ENCODE results near the gene SLC10A4.

GRCh38 chr4:48475770-48476169 is 7.4 kb upstream of the SLC10A4 start:
- TF ChIP-seq CTCF (IDR thresholded peaks at IDR 0.05) (no peak), POLR2A (IDR thresholded peaks at IDR 0.05) (no peak)
